IMR-90 (cell line): Measurements from ENCODE around the gene HIRA. TPM values are rescaled to one million over a fixed set of nuclear protein-coding genes. Genes with fewer than 3 reads are reported as not detected.

Source experiments
- ATAC-seq: fragments of 200-7000 bp; cut with Tn5 transposase; 2 replicates; pipeline ENCODE4 v1.9.1; 2020; ENCODE audit warnings: low read depth, mild to moderate bottlenecking, moderate library complexity
- BruUV-seq: library from RNA; stranded (reverse); fragments of 400-500 nt; replicated peaks from 2 replicates; lab custom pipeline; 2021; lab: Mats Ljungman, UMichigan
- CTCF ChIA-PET: fragments of 300-600 bp; formaldehyde crosslinking; extraction: SDS; loops from one replicate; lab custom pipeline; 2021; ENCODE audit warnings: antibody characterized with exemption; lab: Yijun Ruan, JAX
- POLR2A ChIA-PET: fragments of 300-600 bp; sonication (Branson Sonifier 250); formaldehyde crosslinking; loops from one replicate; lab custom pipeline; 2022; ENCODE audit warnings: antibody characterized with exemption; ENCODE audit not compliant: unreplicated experiment; lab: Charles Lee
- DNase-seq: peaks from one replicate; pipeline ENCODE4 v3.0.0; 2013
- H2AFZ ChIP-seq: replicated peaks from 2 replicates; pipeline ENCODE3; 2013; ENCODE audit warnings: low read length, mild to moderate bottlenecking; ENCODE audit not compliant: poor library complexity
- H2AK5ac ChIP-seq: 2 replicates; pipeline ENCODE4 v1.6.1; 2013; ENCODE audit warnings: low read depth, low read length, inconsistent platforms
- H2AK9ac ChIP-seq: replicated peaks from 2 replicates; pipeline ENCODE3; 2013; ENCODE audit warnings: mild to moderate bottlenecking, low read depth, low read length, moderate library complexity; ENCODE audit not compliant: poor library complexity
- H2BK120ac ChIP-seq: 2 replicates; pipeline ENCODE4 v1.6.1; 2013; ENCODE audit warnings: low read depth, low read length, inconsistent platforms
- H2BK15ac ChIP-seq: 3 replicates; pipeline ENCODE4 v1.6.1; 2013; ENCODE audit warnings: low read depth, low read length, inconsistent platforms
- H2BK20ac ChIP-seq: 2 replicates; pipeline ENCODE4 v1.6.1; 2013; ENCODE audit warnings: low read depth, mild to moderate bottlenecking, inconsistent platforms, low read length, moderate library complexity
- H2BK5ac ChIP-seq: 2 replicates; pipeline ENCODE4 v1.6.1; 2013; ENCODE audit warnings: mild to moderate bottlenecking, low read depth, low read length, inconsistent platforms; ENCODE audit not compliant: poor library complexity, severe bottlenecking
- H3K14ac ChIP-seq: replicated peaks from 2 replicates; pipeline ENCODE4 v1.6.1; 2013; ENCODE audit warnings: low read depth, low read length, inconsistent platforms
- H3K18ac ChIP-seq: 2 replicates; pipeline ENCODE4 v1.6.1; 2013; ENCODE audit warnings: low read depth, low read length, control low read depth
- H3K23ac ChIP-seq: 2 replicates; pipeline ENCODE4 v1.6.1; 2013; ENCODE audit warnings: low read depth, low read length, inconsistent platforms
- H3K27ac ChIP-seq: 2 replicates; pipeline ENCODE4 v1.5.1; 2013; ENCODE audit warnings: mild to moderate bottlenecking, control low read depth, low read length; ENCODE audit not compliant: insufficient read depth
- H3K27me3 ChIP-seq: 2 replicates; pipeline ENCODE4 v1.6.1; 2013; ENCODE audit warnings: low read length; ENCODE audit not compliant: control insufficient read depth, insufficient read depth
- H3K36me3 ChIP-seq: 2 replicates; pipeline ENCODE4 v1.6.1; 2013; ENCODE audit warnings: low read length, mixed read lengths; ENCODE audit not compliant: control insufficient read depth, insufficient read depth
- H3K4ac ChIP-seq: 2 replicates; pipeline ENCODE4 v1.6.1; 2013; ENCODE audit warnings: low read depth, low read length, inconsistent platforms
- H3K4me1 ChIP-seq: 2 replicates; pipeline ENCODE4 v1.6.1; 2013; ENCODE audit warnings: low read length, mixed read lengths; ENCODE audit not compliant: control insufficient read depth, insufficient read depth
- H3K4me2 ChIP-seq: 2 replicates; pipeline ENCODE4 v1.6.1; 2013; ENCODE audit warnings: low read depth, mild to moderate bottlenecking, control low read depth, low read length, moderate library complexity
- H3K4me3 ChIP-seq: 2 replicates; pipeline ENCODE4 v1.5.1; 2013; ENCODE audit warnings: low read depth, mild to moderate bottlenecking, control low read depth, low read length, moderate library complexity; ENCODE audit not compliant: insufficient read depth
- H3K56ac ChIP-seq: 2 replicates; pipeline ENCODE4 v1.6.1; 2013; ENCODE audit warnings: low read length, inconsistent platforms; ENCODE audit not compliant: insufficient read depth; ENCODE audit errors: extremely low read depth
- H3K79me1 ChIP-seq, 2 experiments: 2 replicates each; pipeline ENCODE4 v1.6.1; 2013; ENCODE audit warnings: low read length in 2 of 2, inconsistent platforms in 1 of 2, low read depth in 1 of 2
- H3K9ac ChIP-seq: 2 replicates; pipeline ENCODE4 v1.6.1; 2013; ENCODE audit warnings: low read depth, low read length, control low read depth
- H3K9me1 ChIP-seq: 2 replicates; pipeline ENCODE4 v1.6.1; 2013; ENCODE audit warnings: low read length, inconsistent platforms; ENCODE audit not compliant: insufficient read depth
- H3K9me3 ChIP-seq: 2 replicates; pipeline ENCODE4 v1.6.1; 2013; ENCODE audit warnings: low read length; ENCODE audit not compliant: control insufficient read depth, insufficient read depth
- H4K20me1 ChIP-seq: 2 replicates; pipeline ENCODE4 v1.6.1; 2013; ENCODE audit warnings: low read length, inconsistent platforms; ENCODE audit not compliant: insufficient read depth
- H4K5ac ChIP-seq: 2 replicates; pipeline ENCODE4 v1.6.1; 2013; ENCODE audit warnings: mild to moderate bottlenecking, low read depth, low read length, control low read depth
- H4K8ac ChIP-seq, 2 experiments: 2 replicates each; pipeline ENCODE4 v1.6.1; 2013; ENCODE audit warnings: low read depth in 2 of 2, low read length in 2 of 2, control low read depth in 1 of 2, inconsistent platforms in 1 of 2
- H4K91ac ChIP-seq: 2 replicates; pipeline ENCODE4 v1.6.1; 2013; ENCODE audit warnings: low read depth, low read length, inconsistent platforms; ENCODE audit not compliant: insufficient read depth
- BHLHE40 ChIP-seq: fragments of 150-350 bp; IDR thresholded peaks from 2 replicates; pipeline ENCODE4 v1.6.1; 2016; ENCODE audit warnings: mild to moderate bottlenecking, low read depth, low read length
- CEBPB ChIP-seq: IDR thresholded peaks from 2 replicates; pipeline ENCODE4 v1.6.1; 2012; ENCODE audit warnings: low read depth, low read length, improper control_type of control experiment
- CHD1 ChIP-seq: IDR thresholded peaks from 2 replicates; pipeline ENCODE4 v1.6.1; 2012; ENCODE audit warnings: low read depth, low read length, improper control_type of control experiment
- FOS ChIP-seq: fragments of 150-350 bp; IDR thresholded peaks from 2 replicates; pipeline ENCODE4 v1.6.1; 2016; ENCODE audit warnings: low read depth, low read length
- MAFK ChIP-seq: IDR thresholded peaks from 2 replicates; pipeline ENCODE4 v1.6.1; 2012; ENCODE audit warnings: low read depth, low read length, improper control_type of control experiment
- MAZ ChIP-seq: IDR thresholded peaks from 2 replicates; pipeline ENCODE4 v1.6.1; 2012; ENCODE audit warnings: low read depth, mild to moderate bottlenecking, low read length, improper control_type of control experiment, moderate library complexity, borderline replicate concordance
- MXI1 ChIP-seq: IDR thresholded peaks from 2 replicates; pipeline ENCODE4 v1.6.1; 2012; ENCODE audit warnings: low read depth, mild to moderate bottlenecking, low read length, moderate library complexity, borderline replicate concordance
- NFE2L2 ChIP-seq: fragments of 150-350 bp; IDR thresholded peaks from 2 replicates; pipeline ENCODE4 v1.6.1; 2016; ENCODE audit warnings: low read depth, mild to moderate bottlenecking, low read length
- POLR2A ChIP-seq: IDR thresholded peaks from 2 replicates; pipeline ENCODE4 v1.6.1; 2012; ENCODE audit warnings: mild to moderate bottlenecking, low read depth, low read length
- RAD21 ChIP-seq: IDR thresholded peaks from 2 replicates; pipeline ENCODE4 v1.6.1; 2012; ENCODE audit warnings: low read length, improper control_type of control experiment
- RCOR1 ChIP-seq: IDR thresholded peaks from 2 replicates; pipeline ENCODE4 v1.6.1; 2012; ENCODE audit warnings: mild to moderate bottlenecking, low read length, improper control_type of control experiment; ENCODE audit not compliant: insufficient replicate concordance
- RFX5 ChIP-seq: IDR thresholded peaks from 2 replicates; pipeline ENCODE4 v1.8.0; 2012; ENCODE audit warnings: low read depth, mild to moderate bottlenecking, low read length, moderate library complexity
- SMC3 ChIP-seq: fragments of 150-350 bp; IDR thresholded peaks from 2 replicates; pipeline ENCODE4 v1.6.1; 2016; ENCODE audit warnings: low read depth, mild to moderate bottlenecking, antibody characterized with exemption, low read length, moderate library complexity
- WGBS, 2 experiments: methylation state at CpG; one replicate each; pipeline versions ENCODE4 v1.1.5 to v1.1.7; 2013; ENCODE audit warnings: missing lambda C conversion rate in 2 of 2; ENCODE audit not compliant: insufficient read length in 1 of 2; ENCODE audit errors: extremely low coverage in 2 of 2; 5-methylcytosine and 5-hydroxymethylcytosine counted together
- dilution Hi-C: fragments of 300-500 bp; cut with HindIII; formaldehyde crosslinking; loops from one replicate; pipeline ENCODE4 v1.14.3; 2018; ENCODE audit warnings: low sequenced_read_pairs; ENCODE audit not compliant: unreplicated experiment
- in situ Hi-C: fragments of 300-500 bp; cut with MboI; formaldehyde crosslinking; loops from 3 replicates; pipeline ENCODE4 v1.14.3; 2019; ENCODE audit warnings: low sequenced_read_pairs, inconsistent platforms, mixed read lengths
- intact Hi-C: fragments of 100-400 bp; cut with micrococcal nuclease; formaldehyde crosslinking; loops from 2 replicates; pipeline ENCODE4 v1.10.0; 2022
- polyA plus RNA-seq, 3 experiments: library from polyadenylated mRNA; depleted of rRNA; stranded (reverse); fragments of >200 nt; gene quantifications; 2 replicates each; pipeline ENCODE4 v1.2.3, GENCODE V29; 2012; ENCODE audit warnings: low replicate concordance in 1 of 3
- total RNA-seq: library from RNA; depleted of rRNA; stranded (reverse); fragments of >200 nt; gene quantifications from 2 replicates; pipeline ENCODE4 v1.2.3, GENCODE V29; 2012
- TF ChIP-seq, protein P1 (sequence below): fragments of 150-350 bp; IDR thresholded peaks from 2 replicates; pipeline ENCODE4 v1.6.1; 2016; ENCODE audit warnings: low read depth, mild to moderate bottlenecking, low read length, moderate library complexity, borderline replicate concordance
- TF ChIP-seq, protein P2 (sequence below): fragments of 150-350 bp; IDR thresholded peaks from 2 replicates; pipeline ENCODE4 v1.6.1; 2017; ENCODE audit warnings: mild to moderate bottlenecking, antibody characterized with exemption, low read length, low read depth
- TF ChIP-seq, protein P3 (sequence below): conservative IDR thresholded peaks from 2 replicates; pipeline ENCODE4 v1.5.1; 2012; ENCODE audit warnings: mild to moderate bottlenecking, low read depth, low read length, improper control_type of control experiment

HIRA gene
- total and polyA plus RNA-seq, 2 of the 4 experiments (the other 2 are of a cell fraction) = 14.5 to 24.2 TPM

DNA sequence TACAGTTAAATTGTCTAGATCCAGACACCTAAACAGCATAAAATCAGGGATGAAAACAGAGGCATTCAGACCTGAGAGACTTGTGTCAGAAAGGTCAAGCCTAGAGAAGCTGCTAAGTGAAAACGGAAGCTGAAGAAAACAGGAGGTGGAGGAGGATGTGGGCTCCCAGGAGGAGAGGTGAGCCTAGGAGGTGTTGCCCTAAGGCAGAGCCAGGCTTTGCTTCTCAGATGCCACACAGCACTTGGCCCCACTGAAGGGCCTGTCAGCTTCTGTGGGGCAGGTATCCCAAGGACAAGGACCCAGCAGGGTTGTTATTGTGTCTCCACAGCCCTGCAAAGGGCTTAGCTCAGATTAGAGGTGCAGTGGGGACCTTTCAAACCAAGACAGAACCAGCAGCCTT, 33.0 kb upstream of the HIRA start:
- Histone ChIP-seq H4K91ac (no peak overlapping the region), H3K4me2 (no peak overlapping the region), H3K27ac (no peak overlapping the region), H3K9ac (no peak overlapping the region), H3K27me3 (no peaks in the 10 kb centered on the region), H2AK9ac (no peak overlapping the region), H3K9me3 (no peaks in the 10 kb centered on the region), H2BK15ac (no peak overlapping the region), H3K18ac (no peak overlapping the region), H2AK5ac (no peak overlapping the region), H2BK20ac (no peak overlapping the region), H2BK5ac (peak overlapping the region; percentile 78), H2BK120ac (no peak overlapping the region), H3K36me3 (peaks cover 51% of the 10 kb centered on the region), H3K4me1 (peaks cover 8% of the 10 kb centered on the region; the same call in 1 of the 2 replicates), H4K20me1 (peaks cover 28% of the 10 kb centered on the region), H3K4ac (no peak overlapping the region), H3K9me1 (peaks cover 14% of the 10 kb centered on the region), H2AFZ (no peak overlapping the region), H3K23ac (0 out of 2 replicates have a peak overlapping the region, but pooled peaks have one; percentile 59), H3K79me1 (peaks cover 5 to 34% of the 10 kb centered on the region in 2 experiments), H3K14ac (no peak overlapping the region), H3K56ac (no peak overlapping the region), H4K8ac (no peak overlapping the region; a peak in 1 of 4 replicates), H3K4me3 (no peak overlapping the region), H4K5ac (no peak overlapping the region)
- in situ Hi-C loops = no loop called here
- POLR2A ChIA-PET = no interaction called here
- no TSS peak for BruUV-seq
- WGBS, 2 experiments = no CpG with 5 or more reads among the region's 1 CpG
- dilution Hi-C loops = no loop called here
- intact Hi-C loops = no loop called here
- TF ChIP-seq CHD1 (no peak), POLR2A (no peak), FOS (no peak), SMC3 (no peak), MAZ (no peak), CEBPB (no peak), RCOR1 (no peak), RAD21 (no peak), MAFK (no peak), MXI1 (no peak), BHLHE40 (no peak), NFE2L2 (no peak), RFX5 (no peak)
- TF ChIP-seq, protein P1, sequence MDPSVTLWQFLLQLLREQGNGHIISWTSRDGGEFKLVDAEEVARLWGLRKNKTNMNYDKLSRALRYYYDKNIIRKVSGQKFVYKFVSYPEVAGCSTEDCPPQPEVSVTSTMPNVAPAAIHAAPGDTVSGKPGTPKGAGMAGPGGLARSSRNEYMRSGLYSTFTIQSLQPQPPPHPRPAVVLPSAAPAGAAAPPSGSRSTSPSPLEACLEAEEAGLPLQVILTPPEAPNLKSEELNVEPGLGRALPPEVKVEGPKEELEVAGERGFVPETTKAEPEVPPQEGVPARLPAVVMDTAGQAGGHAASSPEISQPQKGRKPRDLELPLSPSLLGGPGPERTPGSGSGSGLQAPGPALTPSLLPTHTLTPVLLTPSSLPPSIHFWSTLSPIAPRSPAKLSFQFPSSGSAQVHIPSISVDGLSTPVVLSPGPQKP = no peak
- TF ChIP-seq, protein P2, sequence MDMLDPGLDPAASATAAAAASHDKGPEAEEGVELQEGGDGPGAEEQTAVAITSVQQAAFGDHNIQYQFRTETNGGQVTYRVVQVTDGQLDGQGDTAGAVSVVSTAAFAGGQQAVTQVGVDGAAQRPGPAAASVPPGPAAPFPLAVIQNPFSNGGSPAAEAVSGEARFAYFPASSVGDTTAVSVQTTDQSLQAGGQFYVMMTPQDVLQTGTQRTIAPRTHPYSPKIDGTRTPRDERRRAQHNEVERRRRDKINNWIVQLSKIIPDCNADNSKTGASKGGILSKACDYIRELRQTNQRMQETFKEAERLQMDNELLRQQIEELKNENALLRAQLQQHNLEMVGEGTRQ = no peak
- TF ChIP-seq, protein P3, sequence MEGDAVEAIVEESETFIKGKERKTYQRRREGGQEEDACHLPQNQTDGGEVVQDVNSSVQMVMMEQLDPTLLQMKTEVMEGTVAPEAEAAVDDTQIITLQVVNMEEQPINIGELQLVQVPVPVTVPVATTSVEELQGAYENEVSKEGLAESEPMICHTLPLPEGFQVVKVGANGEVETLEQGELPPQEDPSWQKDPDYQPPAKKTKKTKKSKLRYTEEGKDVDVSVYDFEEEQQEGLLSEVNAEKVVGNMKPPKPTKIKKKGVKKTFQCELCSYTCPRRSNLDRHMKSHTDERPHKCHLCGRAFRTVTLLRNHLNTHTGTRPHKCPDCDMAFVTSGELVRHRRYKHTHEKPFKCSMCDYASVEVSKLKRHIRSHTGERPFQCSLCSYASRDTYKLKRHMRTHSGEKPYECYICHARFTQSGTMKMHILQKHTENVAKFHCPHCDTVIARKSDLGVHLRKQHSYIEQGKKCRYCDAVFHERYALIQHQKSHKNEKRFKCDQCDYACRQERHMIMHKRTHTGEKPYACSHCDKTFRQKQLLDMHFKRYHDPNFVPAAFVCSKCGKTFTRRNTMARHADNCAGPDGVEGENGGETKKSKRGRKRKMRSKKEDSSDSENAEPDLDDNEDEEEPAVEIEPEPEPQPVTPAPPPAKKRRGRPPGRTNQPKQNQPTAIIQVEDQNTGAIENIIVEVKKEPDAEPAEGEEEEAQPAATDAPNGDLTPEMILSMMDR = no peak
- ATAC-seq (no peak), DNase-seq (no peak)
- CTCF ChIA-PET = interaction anchor here (0.8 to 1.5 kb wide), 2 partner anchors 9 to 165 kb away, joined by 4 read pairs; no protein-coding TSS in a partner anchor
